ENCODE data around the gene TEAD1.

DNA sequence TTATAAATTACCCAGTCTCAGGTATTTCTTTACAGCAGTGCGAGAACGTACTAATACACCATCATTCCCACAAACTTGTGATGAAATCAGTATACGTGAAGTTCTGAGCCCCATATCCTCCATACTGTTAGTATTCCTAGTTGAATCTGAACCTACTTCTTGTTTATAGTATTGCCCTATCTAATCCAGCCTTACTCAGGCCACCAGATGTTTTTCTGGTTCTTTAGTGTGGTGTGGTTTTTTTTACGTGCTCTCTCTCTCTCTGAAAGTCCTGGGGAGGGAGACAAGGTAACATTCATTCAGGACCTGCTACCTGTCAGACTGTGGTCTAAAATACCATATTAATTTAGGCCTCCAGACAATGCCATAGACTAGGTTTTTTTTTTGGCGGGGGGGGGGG lies 47.6 kb upstream of the TEAD1 start:
- TF ChIP-seq CTCF (IDR thresholded peaks at IDR 0.05; ENCODE audit: low read depth, low read length, poor library complexity, severe bottlenecking): no peak
- TF ChIP-seq EZH2phosphoT487 (IDR thresholded peaks at IDR 0.05; ENCODE audit: borderline replicate concordance, low read length): no peak
